Upper lobe of left lung (tissue), 6 donors: Measurements from ENCODE around the gene ARMS2. TPM values are rescaled to one million over a fixed set of nuclear protein-coding genes. Genes with fewer than 3 reads are reported as not detected.

ENCODE experiments used
- ATAC-seq, 2 donors: fragments of 200-7000 bp; cut with Tn5 transposase; one replicate each; pipeline ENCODE4 v1.9.1; 2022; ENCODE audit warnings: mild to moderate bottlenecking in 2 of 2, moderate library complexity in 2 of 2; ENCODE audit not compliant: low FRiP score in 2 of 2
- DNase-seq, 2 donors: peaks; one replicate each; pipeline ENCODE4 v3.0.0-alpha.2; 2019 to 2020
- H3K27ac ChIP-seq, 4 donors: fragments of 200-600 bp; sonication (generic); one replicate each; pipeline ENCODE4 v1.5.1; 2016 to 2019
- H3K27me3 ChIP-seq, 4 donors: fragments of 200-600 bp; sonication (generic); one replicate each; pipeline ENCODE4 v1.5.1; 2017 to 2019
- H3K36me3 ChIP-seq, 4 donors: fragments of 200-600 bp; sonication (generic); one replicate each; pipeline ENCODE4 v1.5.1; 2016 to 2019
- H3K4me1 ChIP-seq, 4 donors: fragments of 200-600 bp; sonication (generic); one replicate each; pipeline ENCODE4 v1.5.1; 2018 to 2019
- H3K4me3 ChIP-seq, 4 donors: fragments of 200-600 bp; sonication (generic); one replicate each; pipeline ENCODE4 v1.5.1; 2017 to 2019; ENCODE audit warnings: mild to moderate bottlenecking in 2 of 4, moderate library complexity in 1 of 4
- H3K9me3 ChIP-seq, 4 donors: fragments of 200-600 bp; sonication (generic); one replicate each; pipeline ENCODE4 v1.5.1; 2018 to 2019
- CTCF ChIP-seq, 6 experiments: fragments of 450-650 bp in 4 of 6; fragments of 200-600 bp in 2 of 6; sonication (generic) in 2 of 6; IDR thresholded peaks; one replicate each; pipeline ENCODE4 v1.5.1; 2016 to 2019; ENCODE audit warnings: antibody characterized with exemption in 6 of 6
- EP300 ChIP-seq, 4 donors: sonication (generic); formaldehyde crosslinking; IDR thresholded peaks; one replicate each; pipeline ENCODE4 v1.5.1; 2017; ENCODE audit warnings: antibody characterized with exemption in 4 of 4, control low read depth in 2 of 4
- POLR2A ChIP-seq, 4 donors: fragments of 450-650 bp; IDR thresholded peaks; one replicate each; pipeline ENCODE4 v1.5.1; 2016 to 2017; ENCODE audit warnings: antibody characterized with exemption in 4 of 4, mild to moderate bottlenecking in 2 of 4
- POLR2AphosphoS5 ChIP-seq, 2 donors: sonication (generic); formaldehyde crosslinking; IDR thresholded peaks; one replicate each; pipeline ENCODE4 v1.5.1; 2017; ENCODE audit warnings: antibody characterized with exemption in 2 of 2
- WGBS, 2 donors: methylation state at CpG; one replicate each; pipeline ENCODE4 v1.1.5; 2017 to 2018; 5-methylcytosine and 5-hydroxymethylcytosine counted together
- total RNA-seq, 6 donors: library from RNA; depleted of rRNA in 4 of 6; stranded (reverse); fragments of >200 nt in 4 of 6; gene quantifications; one replicate each; pipeline versions ENCODE4 v1.1.0 to v1.2.1, GENCODE V29; 2016 to 2021
- donor health status: DM: no; HTN: no; CAD: no; lungs with moderate emphysema.
- donor health status: DM: no; HTN: yes; CAD: no; lungs with severe emphysema.

ARMS2 gene
- total RNA-seq, 6 donors from 2014 or later = not detected

DNA sequence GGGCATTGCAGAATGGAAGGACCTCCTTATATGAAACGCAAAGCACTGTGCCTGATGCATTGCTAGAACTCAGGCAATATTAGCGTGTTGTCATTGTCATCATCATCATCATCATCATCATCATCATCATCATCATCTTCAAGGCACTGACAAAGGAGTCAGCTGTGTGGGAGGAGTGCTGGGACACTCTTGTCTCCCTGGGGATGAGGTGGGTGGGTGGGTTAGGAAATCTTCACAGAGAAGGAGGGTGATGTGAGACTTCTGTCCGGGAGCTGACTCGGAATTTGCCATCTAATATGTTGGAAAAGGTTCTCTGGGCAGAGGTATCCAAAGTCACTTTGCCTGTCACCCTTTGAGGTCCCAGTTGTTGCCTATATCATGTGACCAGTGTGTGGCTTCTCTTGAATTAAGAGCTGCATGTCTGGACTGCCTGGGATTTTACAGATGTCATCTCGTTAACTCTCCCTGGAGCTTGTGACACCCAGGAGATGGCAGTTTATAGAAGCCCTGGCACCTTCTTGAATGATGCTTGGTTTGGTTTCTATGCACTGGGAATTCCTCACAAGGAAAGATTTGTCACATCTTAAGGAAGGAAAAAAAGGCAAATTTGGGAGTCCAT is 14.0 kb downstream of the ARMS2 start:
- no peaks in the 10 kb centered on the region for H3K9me3 ChIP-seq
- no peak overlapping the region for H3K4me3 ChIP-seq
- WGBS, 2 donors = 90 to 97% methylated on average over 5 of the region's 5 CpGs
- H3K27ac ChIP-seq = peak overlapping the region in 1 of 4 donors; percentile 27
- TF ChIP-seq EP300 (IDR thresholded peaks at IDR 0.05) (no peak), POLR2A (IDR thresholded peaks at IDR 0.05) (no peak), POLR2AphosphoS5 (IDR thresholded peaks at IDR 0.05) (no peak), CTCF (IDR thresholded peaks at IDR 0.05) (no peak)
- peaks cover 10 to 27% (median 13%) of the 10 kb centered on the region in 4 donors for H3K4me1 ChIP-seq
- no peak for DNase-seq
- no peaks in the 10 kb centered on the region for H3K36me3 ChIP-seq
- no peaks in the 10 kb centered on the region for H3K27me3 ChIP-seq
- no peak for ATAC-seq

- H3K9me3 ChIP-seq = no peaks in the 10 kb centered on the region
- peaks cover 9 to 26% (median 13%) of the 10 kb centered on the region in 4 donors for H3K4me1 ChIP-seq
- 66 to 68% methylated on average over 10 to 11 of the region's 11 CpGs for WGBS, 2 donors
- H3K27me3 ChIP-seq = no peaks in the 10 kb centered on the region
- no peaks in the 10 kb centered on the region for H3K36me3 ChIP-seq
- no peak overlapping the region for H3K4me3 ChIP-seq
- H3K27ac ChIP-seq = peak overlapping the region in 3 of 4 donors; percentile 27 to 46 (median 44)
- ATAC-seq = peak; percentile 28 to 94
- TF ChIP-seq EP300 (IDR thresholded peaks at IDR 0.05) (no peak), POLR2AphosphoS5 (IDR thresholded peaks at IDR 0.05) (peak in 1 of 2 donors; percentile 46)
- DNase-seq = no peak
Observed at GRCh38 chr10:122468926-122469781, 14.7 kb downstream of the ARMS2 start.

GRCh38 chr10:122469848-122470247 is 15.4 kb downstream of the ARMS2 start:
- ATAC-seq = no peak
- Histone ChIP-seq H3K27me3 (no peaks in the 10 kb centered on the region), H3K9me3 (no peaks in the 10 kb centered on the region), H3K27ac (peak overlapping the region in 2 of 4 donors; percentile 44 to 46), H3K4me1 (peaks cover 13 to 28% (median 19%) of the 10 kb centered on the region in 4 donors), H3K36me3 (no peaks in the 10 kb centered on the region), H3K4me3 (no peak overlapping the region)
- 78 to 84% methylated on average over 4 of the region's 4 CpGs for WGBS, 2 donors
- TF ChIP-seq EP300 (IDR thresholded peaks at IDR 0.05) (no peak), CTCF (IDR thresholded peaks at IDR 0.05) (no peak), POLR2AphosphoS5 (IDR thresholded peaks at IDR 0.05) (no peak)
- DNase-seq = no peak

DNA sequence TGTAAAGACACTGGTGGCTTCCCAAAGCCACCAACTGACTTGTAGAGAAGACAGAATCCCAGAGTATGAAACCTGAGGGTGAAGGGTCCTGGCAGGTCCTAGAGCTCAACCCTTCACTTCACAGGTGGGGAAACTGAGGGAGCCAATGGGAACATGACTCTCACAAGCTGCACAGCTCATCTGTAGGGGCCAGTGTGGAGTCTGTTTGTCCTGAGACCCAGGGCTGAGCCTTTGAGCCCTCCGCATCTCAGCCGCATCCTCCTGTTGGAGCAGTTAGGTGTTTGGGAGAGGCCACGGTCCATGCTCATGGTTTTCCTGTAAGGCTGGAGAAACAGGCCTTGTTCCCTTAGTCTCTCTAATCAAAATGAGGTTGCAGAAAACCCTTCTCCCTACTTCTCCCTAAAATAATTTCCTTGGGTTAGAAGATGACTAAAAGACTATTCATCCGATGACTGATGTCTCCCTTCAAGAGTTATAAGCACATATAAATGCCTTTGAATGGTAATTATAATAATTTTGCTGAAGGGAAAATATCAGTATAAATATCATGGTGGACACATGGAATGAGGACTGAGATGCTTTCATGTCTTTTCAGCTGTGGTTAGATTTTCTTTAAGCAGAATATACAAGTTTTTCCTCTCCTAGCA is 17.2 kb downstream of the ARMS2 start:
- DNase-seq = no peak
- 97 to 100% methylated on average over 2 to 4 of the region's 4 CpGs for WGBS, 2 donors

More for the DNA sequence above, 17.2 kb downstream of the ARMS2 start:
- no peaks in the 10 kb centered on the region for H3K36me3 ChIP-seq
- no peak overlapping the region for H3K27ac ChIP-seq
- ATAC-seq = no peak
- H3K9me3 ChIP-seq = no peaks in the 10 kb centered on the region
- TF ChIP-seq POLR2AphosphoS5 (IDR thresholded peaks at IDR 0.05) = no peak
- TF ChIP-seq CTCF (IDR thresholded peaks at IDR 0.05) = no peak
- no peak for TF ChIP-seq POLR2A (IDR thresholded peaks at IDR 0.05)
- no peak for TF ChIP-seq EP300 (IDR thresholded peaks at IDR 0.05)
- no peak overlapping the region for H3K4me3 ChIP-seq
- no peaks in the 10 kb centered on the region for H3K27me3 ChIP-seq
- H3K4me1 ChIP-seq = peaks cover 28 to 42% (median 32%) of the 10 kb centered on the region in 4 donors
